Mesenchymal stem cell (in vitro differentiated cells and primary cell): ENCODE results near the gene CACNG4. TPM values are rescaled to one million over a fixed set of nuclear protein-coding genes. Genes with fewer than 3 reads are reported as not detected.

ENCODE experiments used
- DNase-seq: peaks from one replicate; pipeline ENCODE4 v3.0.0-alpha.2; 2013
- H2AFZ ChIP-seq: one replicate; pipeline ENCODE4 v1.6.1; 2013; ENCODE audit warnings: low read depth, mild to moderate bottlenecking, control low read depth, inconsistent platforms, low read length, moderate library complexity
- H2AK5ac ChIP-seq: 2 replicates; pipeline ENCODE4 v1.6.1; 2013; ENCODE audit warnings: low read length, moderate library complexity, mild to moderate bottlenecking, inconsistent platforms; ENCODE audit not compliant: severe bottlenecking
- H2BK120ac ChIP-seq: one replicate; pipeline ENCODE4 v1.6.1; 2013; ENCODE audit warnings: low read depth, mild to moderate bottlenecking, inconsistent platforms, low read length, moderate library complexity
- H2BK12ac ChIP-seq, 2 experiments: one replicate each; pipeline ENCODE4 v1.6.1; 2013; ENCODE audit warnings: inconsistent platforms in 2 of 2, low read length in 2 of 2, mild to moderate bottlenecking in 2 of 2, moderate library complexity in 2 of 2, control low read depth in 1 of 2
- H2BK15ac ChIP-seq: one replicate; pipeline ENCODE4 v1.6.1; 2013; ENCODE audit warnings: mild to moderate bottlenecking, low read depth, inconsistent platforms; ENCODE audit not compliant: poor library complexity, severe bottlenecking
- H2BK5ac ChIP-seq: 2 replicates; pipeline ENCODE4 v1.6.1; 2013; ENCODE audit warnings: low read depth, mild to moderate bottlenecking, low read length, control low read depth, inconsistent platforms; ENCODE audit not compliant: poor library complexity, severe bottlenecking
- H3K14ac ChIP-seq, 2 experiments: one replicate each; pipeline ENCODE4 v1.6.1; 2013; ENCODE audit warnings: inconsistent platforms in 2 of 2, low read length in 2 of 2, control low read depth in 1 of 2, mild to moderate bottlenecking in 1 of 2, moderate library complexity in 1 of 2
- H3K18ac ChIP-seq, 2 experiments: one replicate each; pipeline ENCODE4 v1.6.1; 2013; ENCODE audit warnings: inconsistent platforms in 2 of 2, low read length in 2 of 2, control low read depth in 1 of 2, low read depth in 1 of 2, mild to moderate bottlenecking in 1 of 2
- H3K23ac ChIP-seq, 2 experiments: one replicate each; pipeline ENCODE4 v1.6.1; 2013; ENCODE audit warnings: inconsistent platforms in 2 of 2, low read length in 2 of 2, mild to moderate bottlenecking in 2 of 2, moderate library complexity in 2 of 2, control low read depth in 1 of 2
- H3K27ac ChIP-seq: 2 replicates; pipeline ENCODE4 v1.5.1; 2013; ENCODE audit warnings: mild to moderate bottlenecking, moderate library complexity, low read length, control low read depth, inconsistent platforms; ENCODE audit not compliant: poor library complexity, severe bottlenecking
- H3K27me3 ChIP-seq, 2 experiments: 2 replicates each; pipeline versions ENCODE4 v1.6.1 to v1.7.0; 2013; ENCODE audit warnings: low read length in 2 of 2, mild to moderate bottlenecking in 2 of 2, moderate library complexity in 2 of 2, control low read depth in 1 of 2, inconsistent platforms in 1 of 2; ENCODE audit not compliant: control insufficient read depth in 1 of 2, insufficient read depth in 1 of 2
- H3K36me3 ChIP-seq, 2 experiments: 2 replicates each; pipeline versions ENCODE4 v1.6.1 to v1.7.0; 2013; ENCODE audit warnings: low read length in 2 of 2, control low read depth in 1 of 2, inconsistent platforms in 1 of 2, low read depth in 1 of 2, mild to moderate bottlenecking in 1 of 2; ENCODE audit not compliant: insufficient read depth in 2 of 2, control insufficient read depth in 1 of 2
- H3K4ac ChIP-seq, 2 experiments: one replicate each; pipeline ENCODE4 v1.6.1; 2013; ENCODE audit warnings: inconsistent platforms in 2 of 2, low read length in 2 of 2, mild to moderate bottlenecking in 2 of 2, moderate library complexity in 2 of 2, control low read depth in 1 of 2, low read depth in 1 of 2
- H3K4me1 ChIP-seq: 2 replicates; pipeline ENCODE4 v1.6.1; 2013; ENCODE audit warnings: low read depth, low read length, control low read depth; ENCODE audit not compliant: control insufficient read depth, insufficient read depth
- H3K4me2 ChIP-seq: 2 replicates; pipeline ENCODE4 v1.6.1; 2013; ENCODE audit warnings: low read length, mild to moderate bottlenecking, inconsistent platforms; ENCODE audit not compliant: poor library complexity, severe bottlenecking
- H3K4me3 ChIP-seq, 2 experiments: 2 replicates each; pipeline versions ENCODE4 v1.5.1 to v1.7.0; 2013; ENCODE audit warnings: low read length in 2 of 2, mild to moderate bottlenecking in 2 of 2, control low read depth in 1 of 2, low read depth in 1 of 2; ENCODE audit not compliant: insufficient read depth in 1 of 2
- H3K79me1 ChIP-seq: replicated peaks from 2 replicates; pipeline ENCODE4 v1.6.1; 2013; ENCODE audit warnings: mild to moderate bottlenecking, control low read depth, low read length, inconsistent platforms; ENCODE audit not compliant: poor library complexity, severe bottlenecking
- H3K9ac ChIP-seq: 2 replicates; pipeline ENCODE4 v1.7.0; 2013; ENCODE audit warnings: mild to moderate bottlenecking, low read length, moderate library complexity
- H3K9me3 ChIP-seq: 2 replicates; pipeline ENCODE4 v1.7.0; 2013; ENCODE audit warnings: mild to moderate bottlenecking, low read length; ENCODE audit not compliant: control insufficient read depth
- H4K8ac ChIP-seq: one replicate; pipeline ENCODE4 v1.6.1; 2013; ENCODE audit warnings: inconsistent platforms, mild to moderate bottlenecking, low read length, moderate library complexity
- H4K91ac ChIP-seq: one replicate; pipeline ENCODE4 v1.6.1; 2013; ENCODE audit warnings: mild to moderate bottlenecking, low read length, inconsistent platforms
- WGBS: methylation state at CpG from one replicate; pipeline ENCODE4 v1.1.7; 2013; ENCODE audit warnings: mixed read lengths; 5-methylcytosine and 5-hydroxymethylcytosine counted together
- polyA plus RNA-seq, 2 experiments: library from polyadenylated mRNA; stranded (reverse); fragments of 200-250 nt; gene quantifications; one replicate each; pipeline ENCODE4 v1.2.3, GENCODE V29; 2013

CACNG4 gene
- polyA plus RNA-seq (2013, experiment 1 of 2), result 0.04 TPM
- polyA plus RNA-seq (2013, experiment 2 of 2), result 0.03 TPM

DNA sequence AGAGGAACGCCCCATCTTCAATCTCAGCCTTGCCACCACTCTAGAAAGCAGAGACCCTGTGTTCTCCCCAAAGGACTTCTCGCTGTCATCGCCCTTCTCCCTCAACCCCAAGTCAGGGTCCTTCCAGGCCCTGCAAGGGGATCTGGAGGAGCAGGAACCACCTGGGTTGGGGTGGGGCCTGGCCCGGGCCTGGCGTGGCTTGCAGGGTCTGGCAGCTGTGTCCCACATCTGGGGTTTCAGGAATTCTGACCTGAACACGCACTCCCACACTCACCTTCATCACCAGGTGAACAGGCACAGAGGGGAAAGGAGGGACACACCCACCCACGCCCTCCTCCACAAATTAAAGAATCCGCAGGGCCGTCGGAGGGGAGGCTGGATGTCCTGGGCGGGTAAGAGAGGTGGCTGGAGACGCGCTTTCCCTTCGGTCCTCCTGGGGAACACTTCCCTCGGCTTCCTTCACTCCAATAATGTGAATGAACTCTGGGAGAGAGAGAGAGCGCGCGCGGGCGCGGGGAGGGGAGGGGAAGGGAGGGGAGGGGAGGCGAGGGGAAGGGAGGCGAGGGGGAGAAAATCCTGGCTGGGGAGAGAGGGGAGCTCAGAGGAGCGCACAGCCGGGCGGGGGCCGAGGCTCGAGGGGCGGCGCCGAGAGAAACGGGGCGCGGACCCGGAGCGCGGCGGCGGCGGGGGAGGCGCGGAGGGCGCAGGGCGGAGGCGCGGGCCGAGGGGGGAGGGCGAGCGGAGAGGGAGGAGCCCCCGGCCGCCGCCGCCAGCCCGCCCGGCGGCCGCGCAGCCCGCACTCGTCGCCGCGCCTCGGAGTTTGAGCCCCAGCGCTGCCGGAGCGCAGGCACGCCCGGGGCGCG lies at the start of gene CACNG4:
CACNG4 (plus strand) TSS at position 799 of the 863 bp plus-strand sequence. CDS start 205 bp downstream, outside the sequence.
- H3K27ac ChIP-seq, result no peak within 1 kb of the TSS

DNA sequence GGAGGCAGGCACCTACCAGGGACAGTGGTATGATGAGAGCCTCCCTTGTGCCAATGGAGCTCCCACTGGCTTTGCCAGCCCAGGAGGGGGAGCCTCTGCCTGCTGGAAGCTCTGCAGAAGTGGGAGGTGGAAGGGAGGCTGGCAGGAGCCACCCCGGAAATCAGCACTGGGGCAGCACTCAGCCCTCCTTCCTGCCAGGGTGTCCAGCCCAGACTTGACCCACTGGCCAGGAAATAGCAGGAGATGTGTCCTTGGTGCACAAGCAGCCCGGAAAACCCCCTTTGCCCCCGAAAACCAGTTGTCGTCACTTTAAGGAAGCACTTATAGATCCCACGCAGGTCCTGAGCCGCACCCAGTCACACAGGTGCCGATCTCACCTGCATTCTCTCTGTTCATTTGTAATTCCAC lies 49.3 kb upstream of the CACNG4 start:
- WGBS, result 74% methylated on average over 7 of the region's 7 CpGs
- Histone ChIP-seq H2BK5ac (no peak overlapping the region), H2BK120ac (no peak overlapping the region), H3K9me3 (peaks cover 5% of the 10 kb centered on the region), H4K91ac (no peak overlapping the region), H3K36me3 (no peaks in the 10 kb centered on the region), H4K8ac (no peak overlapping the region), H3K18ac (no peak overlapping the region), H2AFZ (no peak overlapping the region), H3K4me3 (no peak overlapping the region), H3K79me1 (no peaks in the 10 kb centered on the region), H2BK15ac (no peak overlapping the region), H3K14ac (no peak overlapping the region), H2BK12ac (no peak overlapping the region), H3K9ac (no peak overlapping the region), H3K4ac (no peak overlapping the region), H3K27ac (no peak overlapping the region), H3K27me3 (peaks cover 55 to 68% of the 10 kb centered on the region in 2 experiments), H3K4me1 (no peaks in the 10 kb centered on the region), H3K4me2 (no peak overlapping the region), H3K23ac (no peak overlapping the region), H2AK5ac (no peak overlapping the region)
- no peak for DNase-seq

More for the DNA sequence above, at the start of gene CACNG4:
- Histone ChIP-seq H3K9ac (no peak within 1 kb of the TSS), H3K23ac (peak within 1 kb of the TSS in 1 of 2 experiments; percentile 63), H2BK120ac (no peak within 1 kb of the TSS), H3K79me1 (no peaks in the 10 kb centered on the region), H3K36me3 (no peaks in the 10 kb centered on the region), H3K4me1 (peaks cover 19% of the 10 kb centered on the region), H3K4me3 (peak within 1 kb of the TSS; percentile 41 to 55), H3K27me3 (peaks cover 72 to 79% of the 10 kb centered on the region in 2 experiments), H2BK15ac (no peak within 1 kb of the TSS), H3K9me3 (no peaks in the 10 kb centered on the region), H4K8ac (no peak within 1 kb of the TSS), H3K14ac (no peak within 1 kb of the TSS), H4K91ac (no peak within 1 kb of the TSS), H3K18ac (no peak within 1 kb of the TSS), H3K4ac (no peak within 1 kb of the TSS), H3K4me2 (peak within 1 kb of the TSS; percentile 76), H2AK5ac (no peak within 1 kb of the TSS), H2BK12ac (no peak within 1 kb of the TSS), H2AFZ (no peak within 1 kb of the TSS), H2BK5ac (no peak within 1 kb of the TSS)
- 13% methylated on average over 14 of the region's 71 CpGs for WGBS
- no peak for DNase-seq

DNA sequence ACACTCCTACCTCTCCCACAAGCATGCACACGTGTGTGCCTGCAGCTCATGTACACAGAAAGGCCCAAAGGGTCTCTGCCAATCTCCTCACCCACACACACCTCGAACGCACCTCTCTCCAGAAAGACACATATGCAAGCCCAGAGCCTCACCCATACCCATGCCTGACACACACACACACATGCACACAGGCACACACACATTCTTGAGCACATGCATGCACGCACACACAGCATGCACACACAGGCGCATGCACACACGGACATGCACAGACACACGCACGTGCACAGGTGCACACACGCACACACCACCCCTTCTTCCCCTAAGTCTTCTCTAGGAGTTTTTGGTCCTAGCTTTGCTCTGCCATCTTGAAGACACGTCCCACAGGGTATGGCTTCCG lies 48.7 kb upstream of the CACNG4 start:
- 85% methylated on average over 11 of the region's 11 CpGs for WGBS
- no peak overlapping the region for H3K27ac ChIP-seq
- H3K9me3 ChIP-seq, result peaks cover 9% of the 10 kb centered on the region

DNA sequence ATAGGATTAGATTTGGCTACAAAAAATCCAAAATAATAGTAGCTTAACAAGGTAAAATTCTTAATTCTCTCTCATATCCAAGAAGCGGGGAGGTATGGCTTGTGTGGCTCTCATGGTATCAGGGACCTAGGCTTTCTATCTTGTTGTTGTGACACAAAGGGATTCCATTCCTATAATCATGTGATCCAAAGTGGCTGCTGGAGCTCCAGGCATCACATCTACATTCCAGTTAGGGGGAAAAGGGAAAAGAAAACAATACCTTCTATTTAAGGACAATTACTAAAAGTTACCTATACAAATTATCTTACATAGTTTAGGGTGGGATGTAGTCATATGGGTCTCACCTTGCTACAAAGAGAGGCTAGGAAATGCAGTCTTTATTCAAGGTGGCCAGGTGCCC lies 47.6 kb upstream of the CACNG4 start:
- H3K27me3 ChIP-seq, result peaks cover 50 to 71% of the 10 kb centered on the region in 2 experiments
- no peak overlapping the region for H2AFZ ChIP-seq
- no peak overlapping the region for H2AK5ac ChIP-seq
- H3K4ac ChIP-seq, result no peak overlapping the region
- H3K4me1 ChIP-seq, result no peaks in the 10 kb centered on the region
- no peak overlapping the region for H3K14ac ChIP-seq
- H3K9ac ChIP-seq, result no peak overlapping the region
- H2BK15ac ChIP-seq, result no peak overlapping the region
- no peaks in the 10 kb centered on the region for H3K79me1 ChIP-seq
- WGBS, result no CpG with 5 or more reads among the region's 1 CpG
- H4K8ac ChIP-seq, result no peak overlapping the region
- peaks cover 12% of the 10 kb centered on the region for H3K9me3 ChIP-seq
- H4K91ac ChIP-seq, result no peak overlapping the region
- no peak overlapping the region for H2BK5ac ChIP-seq
- no peak overlapping the region for H2BK120ac ChIP-seq
- H3K23ac ChIP-seq, result no peak overlapping the region
- H2BK12ac ChIP-seq, result no peak overlapping the region
- no peaks in the 10 kb centered on the region for H3K36me3 ChIP-seq
- DNase-seq, result no peak
- no peak overlapping the region for H3K4me2 ChIP-seq
- H3K18ac ChIP-seq, result no peak overlapping the region
- no peak overlapping the region for H3K27ac ChIP-seq
- H3K4me3 ChIP-seq, result no peak overlapping the region

More for the DNA sequence above, 48.7 kb upstream of the CACNG4 start:
- Histone ChIP-seq H3K79me1 (no peaks in the 10 kb centered on the region), H4K91ac (no peak overlapping the region), H2BK15ac (no peak overlapping the region), H3K23ac (no peak overlapping the region), H3K4me1 (no peaks in the 10 kb centered on the region), H3K4me3 (no peak overlapping the region), H2BK120ac (no peak overlapping the region), H4K8ac (no peak overlapping the region), H3K14ac (no peak overlapping the region), H3K4ac (no peak overlapping the region), H2AK5ac (no peak overlapping the region), H2BK5ac (no peak overlapping the region), H3K36me3 (no peaks in the 10 kb centered on the region), H3K4me2 (no peak overlapping the region), H3K9ac (no peak overlapping the region), H3K27me3 (peaks cover 56 to 70% of the 10 kb centered on the region in 2 experiments), H2BK12ac (no peak overlapping the region), H3K18ac (no peak overlapping the region), H2AFZ (no peak overlapping the region)
- DNase-seq, result no peak
